HG02943 (cell line): ENCODE measurements around the gene ZFP62.
A peak's percentile ranks its signal among the peaks of the same experiment; 100 is the strongest.
"Not testable (repeated sequence)": the region's sequence is repeated elsewhere in the genome, so short reads cannot be mapped to it uniquely, and the experiment has no call there.

Experiments
- ATAC-seq: cut with Tn5 transposase; IDR thresholded peaks from one replicate; pipeline ENCODE4 v1.9.1; 2021; ENCODE audit warnings: mild to moderate bottlenecking, low read depth, moderate library complexity; ENCODE audit not compliant: unreplicated experiment

The ZFP62 gene

DNA sequence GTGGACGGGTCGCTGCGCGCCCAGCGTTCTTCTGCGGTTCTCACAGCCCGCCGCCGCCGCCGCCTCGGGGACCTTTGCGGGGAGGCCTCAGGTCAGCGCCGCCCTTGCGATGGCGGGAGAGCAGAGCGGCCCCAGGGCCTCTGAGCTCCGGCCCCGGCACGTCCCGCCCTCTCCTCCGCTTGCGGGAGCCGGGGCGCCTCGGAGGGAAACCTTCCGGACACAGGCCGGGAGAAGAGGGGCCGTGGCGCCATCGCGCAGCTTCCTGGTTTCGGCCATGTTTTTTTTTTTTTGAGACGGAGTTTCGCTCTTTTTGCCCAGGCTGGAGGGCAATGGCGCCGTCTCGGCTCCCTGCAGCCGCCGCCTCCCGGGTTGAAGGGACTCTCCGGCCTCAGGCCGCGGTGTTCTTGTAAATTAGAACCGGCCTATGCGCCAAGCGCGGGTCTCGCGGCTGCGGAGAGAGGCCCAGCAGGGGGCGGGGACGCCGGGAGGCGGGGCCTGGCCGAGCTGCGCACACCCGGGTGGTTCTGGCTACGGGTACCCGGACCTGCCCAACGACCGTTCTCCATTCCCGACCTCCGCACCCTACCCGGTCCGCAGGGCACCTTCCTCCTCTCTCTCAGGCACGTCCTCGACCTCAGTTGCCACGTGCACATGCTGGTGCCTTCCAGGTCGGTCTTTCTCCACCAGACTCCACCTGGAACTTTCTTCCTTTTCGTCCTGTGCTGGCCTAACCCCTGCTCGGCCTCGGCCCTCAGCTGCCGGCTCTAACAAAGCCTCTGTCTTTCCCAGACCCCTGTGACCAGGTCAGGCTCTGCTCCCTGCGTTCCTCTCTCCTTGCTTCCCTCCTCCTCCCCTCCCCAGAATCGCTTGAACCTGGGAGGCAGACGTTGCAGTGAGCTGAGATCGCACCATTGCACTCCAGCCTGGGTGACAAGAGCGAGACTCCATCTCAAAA lies 29.7 kb downstream of the ZFP62 start:
- peak; percentile 68 for ATAC-seq

DNA sequence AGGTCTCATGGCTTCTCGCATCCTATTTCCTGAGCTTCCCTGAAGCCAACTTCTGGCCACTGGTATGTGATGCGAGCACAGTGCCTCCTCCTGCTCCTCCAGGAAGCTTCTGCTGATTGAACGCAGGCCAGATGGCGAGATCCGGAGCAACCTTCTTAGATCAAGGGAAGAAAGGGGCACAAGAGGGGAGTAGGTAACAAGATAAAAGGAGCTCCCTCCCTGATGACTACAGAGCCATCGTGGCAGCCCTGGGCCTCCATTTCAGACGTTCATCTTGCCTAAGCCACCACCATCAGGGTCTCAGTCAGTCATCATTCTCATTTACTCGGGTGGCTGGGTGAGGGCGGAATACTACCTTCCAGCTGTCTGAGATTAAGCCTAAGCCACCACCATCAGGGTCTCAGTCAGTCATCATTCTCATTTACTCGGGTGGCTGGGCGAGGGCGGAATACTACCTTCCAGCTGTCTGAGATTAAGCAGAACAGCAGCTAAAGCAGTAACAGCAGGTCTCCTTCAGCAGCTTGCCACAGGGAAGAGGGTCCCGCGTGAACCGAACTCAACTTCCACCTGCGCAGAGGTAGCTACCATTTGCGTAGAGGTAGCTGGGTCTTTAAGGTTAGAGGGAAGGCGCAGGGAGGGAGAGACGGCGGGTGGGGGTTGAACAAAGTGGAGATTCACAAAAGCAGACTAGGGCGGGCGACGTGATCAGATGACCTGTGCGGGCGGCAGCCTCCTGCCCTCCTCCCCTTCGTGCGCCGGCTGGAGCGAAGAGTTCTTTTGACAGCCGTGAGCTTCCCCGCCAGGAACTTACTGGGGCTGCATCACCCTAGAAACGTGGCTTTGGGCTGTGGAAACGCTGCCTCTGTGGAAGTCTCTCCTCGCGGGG lies 30.6 kb downstream of the ZFP62 start:
- ATAC-seq: peak; percentile 49

DNA sequence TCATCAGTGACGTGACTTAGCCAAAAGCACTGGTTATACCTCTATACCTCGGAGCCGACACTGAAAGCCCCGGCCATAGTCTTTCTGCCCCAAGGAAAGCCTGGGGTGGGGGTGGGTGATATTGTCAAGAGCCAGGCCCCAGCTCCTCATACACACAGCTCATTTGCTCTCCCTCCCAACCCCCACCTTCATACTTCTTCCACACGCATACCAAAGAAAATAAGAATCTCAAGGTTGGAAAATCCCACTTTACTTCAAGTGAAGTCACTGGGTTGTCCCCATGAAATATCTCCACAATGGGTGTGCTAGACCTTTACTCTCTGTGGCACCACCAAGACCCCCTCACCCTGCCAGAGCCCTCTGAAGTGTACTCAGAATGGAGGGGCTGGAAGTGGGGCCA lies 31.4 kb downstream of the ZFP62 start:
- ATAC-seq: no peak

DNA sequence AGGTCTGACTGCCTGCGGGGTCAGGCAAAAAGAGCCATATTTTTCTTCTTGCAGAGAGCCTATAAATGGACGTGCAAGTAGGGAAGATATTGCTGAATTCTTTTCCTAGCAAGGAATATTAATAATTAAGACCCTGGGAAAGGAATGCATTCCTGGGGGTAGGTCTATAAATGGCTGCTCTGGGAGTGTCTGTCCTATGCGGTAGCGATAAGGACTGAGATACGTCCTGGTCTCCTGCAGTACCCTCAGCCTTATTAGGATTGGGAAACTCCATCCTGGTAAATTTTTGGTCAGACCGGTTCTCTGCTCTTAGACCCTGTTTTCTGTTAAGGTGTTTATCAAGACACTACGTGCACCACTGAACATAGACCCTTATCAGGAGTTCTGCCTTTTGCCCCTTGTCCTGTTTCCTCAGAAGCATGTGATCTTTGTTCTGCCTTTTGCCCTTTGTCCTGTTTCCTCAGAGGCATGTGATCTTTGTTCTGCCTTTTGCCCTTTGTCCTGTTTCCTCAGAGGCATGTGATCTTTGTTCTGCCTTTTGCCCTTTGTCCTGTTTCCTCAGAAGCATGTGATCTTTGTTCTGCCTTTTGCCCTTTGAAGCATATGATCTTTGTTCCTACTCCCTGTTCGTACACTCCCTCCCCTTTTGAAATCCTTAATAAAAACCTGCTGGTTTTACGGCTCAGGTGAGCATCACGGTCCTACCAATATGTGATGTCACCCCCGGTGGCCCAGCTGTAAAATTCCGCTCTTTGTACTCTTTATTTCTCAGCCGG lies 32.1 kb downstream of the ZFP62 start:
- not testable (repeated sequence) for ATAC-seq

DNA sequence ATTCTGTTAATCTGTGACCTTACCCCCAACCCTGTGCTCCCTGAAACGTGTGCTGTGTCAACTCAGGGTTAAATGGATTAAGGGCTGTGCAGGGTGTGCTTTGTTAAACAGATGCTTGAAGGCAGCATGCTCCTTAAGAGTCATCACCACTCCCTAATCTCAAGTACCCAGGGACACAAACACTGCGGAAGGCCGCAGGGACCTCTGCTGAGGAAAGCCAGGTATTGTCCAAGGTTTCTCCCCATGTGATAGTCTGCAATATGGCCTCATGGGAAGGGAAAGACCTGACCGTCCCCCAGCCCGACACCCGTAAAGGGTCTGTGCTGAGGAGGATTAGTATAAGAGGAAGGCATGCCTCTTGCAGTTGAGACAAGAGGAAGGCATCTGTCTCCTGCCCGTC lies 33.7 kb downstream of the ZFP62 start:
- not testable (repeated sequence) for ATAC-seq

DNA sequence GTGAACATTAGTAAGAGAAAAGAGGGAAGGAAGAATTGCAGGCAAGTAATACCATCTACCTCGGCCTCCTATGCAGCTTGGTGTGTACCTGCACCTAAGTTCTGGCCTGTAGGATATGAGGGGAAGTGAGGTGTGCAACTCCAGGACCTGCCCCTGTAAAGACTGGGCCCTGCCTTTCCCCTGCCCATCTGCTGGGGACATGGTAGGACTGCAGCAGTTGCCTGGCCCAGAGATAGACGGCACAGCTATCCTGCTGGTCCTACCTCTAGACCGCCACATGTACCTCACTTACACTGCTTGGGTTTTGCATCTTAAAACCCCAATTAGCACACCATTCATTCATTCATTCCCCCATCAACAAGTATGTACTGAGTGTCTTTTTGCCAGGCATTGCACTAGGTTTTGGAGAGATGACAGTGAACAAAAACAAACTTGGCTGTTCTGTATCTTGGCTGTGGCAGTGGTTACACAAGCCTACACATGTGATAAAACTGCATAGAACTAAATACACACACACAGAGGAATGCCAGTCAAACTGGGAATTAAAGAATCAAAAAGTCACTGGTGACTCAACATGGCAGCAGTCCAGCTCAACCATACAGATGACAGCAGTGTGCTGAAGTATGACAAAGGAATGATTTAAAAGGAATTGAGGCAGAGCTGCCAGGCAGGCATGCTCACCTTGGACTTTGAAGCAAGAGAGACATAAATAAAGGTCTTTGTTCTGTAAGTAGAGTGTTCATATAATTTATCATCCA lies 35.1 kb downstream of the ZFP62 start:
- no peak for ATAC-seq

DNA sequence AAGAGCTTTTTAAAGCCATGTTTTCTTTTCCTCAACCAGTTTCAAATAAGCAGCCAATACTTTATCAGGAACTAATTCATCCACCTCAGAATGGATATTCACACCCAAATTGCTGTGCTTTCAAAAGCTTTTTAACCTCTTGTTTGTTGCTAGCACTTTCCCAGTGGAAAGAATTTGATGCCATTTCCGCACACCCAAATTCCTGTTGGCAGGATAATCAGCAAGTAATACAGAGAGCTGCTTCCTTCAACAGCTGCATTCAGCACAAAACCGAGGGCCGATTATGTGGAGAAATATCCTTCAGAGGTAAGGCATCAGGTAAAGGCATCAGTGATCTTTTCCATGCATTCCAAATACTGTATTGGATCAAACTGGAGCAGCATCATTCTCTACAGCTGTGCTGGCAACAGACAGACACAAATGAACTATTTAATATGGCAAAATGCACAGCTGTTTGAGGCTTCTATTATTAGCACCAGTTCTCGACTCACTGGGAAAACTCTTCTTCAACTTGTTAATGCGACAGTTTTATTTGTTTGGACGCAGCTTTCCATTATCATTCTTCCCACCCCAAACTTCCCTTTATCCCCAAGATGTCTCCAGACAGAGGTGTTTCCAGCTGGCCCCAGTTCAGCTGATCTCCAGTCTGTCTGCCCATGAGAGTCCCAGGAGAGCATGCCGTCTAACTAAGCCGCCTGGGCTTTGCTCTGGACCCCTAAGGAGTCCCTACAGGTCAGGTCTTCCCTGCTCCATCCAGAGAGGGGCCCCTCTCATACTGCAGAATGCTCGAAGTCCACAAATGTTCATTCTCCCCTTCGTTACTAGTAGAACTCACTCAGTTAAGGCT lies 36.2 kb downstream of the ZFP62 start:
- no peak for ATAC-seq

DNA sequence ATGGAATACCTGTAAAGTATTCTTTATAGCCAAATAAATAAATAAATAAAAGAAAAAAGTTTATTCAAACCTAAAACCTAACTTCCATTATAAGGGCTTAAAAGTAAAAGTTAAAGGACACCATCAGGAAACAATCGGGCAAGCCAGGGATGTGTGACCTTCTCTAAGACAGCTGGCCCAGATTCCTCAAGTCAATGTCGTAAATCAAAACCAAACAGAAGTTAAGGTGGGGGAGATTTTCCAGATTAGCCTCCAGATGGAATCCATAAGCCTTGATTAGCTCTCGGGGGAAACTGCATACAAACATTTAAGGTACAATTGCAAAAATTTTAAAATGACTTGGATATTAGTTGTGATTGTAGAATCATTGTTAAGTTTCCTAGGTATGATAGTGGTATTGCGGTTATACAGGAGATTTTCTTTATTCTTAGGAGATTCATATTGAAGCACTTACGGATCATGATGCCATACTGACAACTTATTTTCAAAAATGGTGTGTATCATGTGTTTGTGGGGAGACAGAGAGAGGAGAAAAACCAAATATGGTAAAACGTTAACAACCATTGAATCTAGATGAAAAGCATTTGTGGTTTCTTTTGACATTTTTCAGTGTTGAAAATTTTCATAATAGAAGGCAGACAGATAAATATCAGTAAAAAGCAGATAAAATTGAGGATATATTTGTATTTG lies 37.0 kb downstream of the ZFP62 start:
- ATAC-seq: no peak

DNA sequence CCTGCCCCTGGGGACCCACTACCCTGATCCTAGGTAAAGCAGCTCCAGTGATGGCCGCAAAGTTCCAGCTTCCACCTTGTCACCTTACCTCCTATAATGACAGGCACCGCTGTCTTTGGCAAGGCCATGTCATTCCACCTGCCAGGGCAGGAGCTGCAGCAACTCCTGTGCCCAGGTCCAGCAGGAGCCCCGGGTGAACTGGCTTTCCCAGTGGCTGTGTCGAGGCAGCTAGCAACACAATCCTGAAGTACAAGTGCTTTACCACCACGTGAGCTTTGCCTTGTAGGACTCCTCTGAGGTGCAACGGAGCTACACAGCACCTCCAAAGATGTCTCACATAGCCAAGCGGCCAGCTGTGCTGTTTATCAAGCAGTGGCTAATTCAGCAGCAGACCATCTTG lies 37.7 kb downstream of the ZFP62 start:
- ATAC-seq: no peak

DNA sequence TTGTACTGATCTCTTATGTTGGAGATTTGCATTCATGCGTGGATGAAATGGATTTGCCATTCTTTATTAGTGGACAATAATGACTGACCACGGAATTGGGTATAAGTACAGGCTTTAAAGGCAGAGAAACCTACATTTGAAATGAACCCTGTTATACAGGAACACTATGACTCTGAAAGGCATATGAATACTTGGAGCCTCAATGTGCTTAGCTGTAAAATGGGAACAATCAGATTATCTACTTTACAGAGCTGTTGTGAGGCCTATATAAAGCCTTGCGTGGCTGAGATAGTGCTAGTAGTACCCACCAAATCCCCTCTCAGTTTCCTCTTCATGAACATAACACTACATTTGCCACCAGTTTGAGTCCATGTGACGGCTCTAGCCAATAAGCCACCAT lies 39.5 kb downstream of the ZFP62 start:
- ATAC-seq: no peak

DNA sequence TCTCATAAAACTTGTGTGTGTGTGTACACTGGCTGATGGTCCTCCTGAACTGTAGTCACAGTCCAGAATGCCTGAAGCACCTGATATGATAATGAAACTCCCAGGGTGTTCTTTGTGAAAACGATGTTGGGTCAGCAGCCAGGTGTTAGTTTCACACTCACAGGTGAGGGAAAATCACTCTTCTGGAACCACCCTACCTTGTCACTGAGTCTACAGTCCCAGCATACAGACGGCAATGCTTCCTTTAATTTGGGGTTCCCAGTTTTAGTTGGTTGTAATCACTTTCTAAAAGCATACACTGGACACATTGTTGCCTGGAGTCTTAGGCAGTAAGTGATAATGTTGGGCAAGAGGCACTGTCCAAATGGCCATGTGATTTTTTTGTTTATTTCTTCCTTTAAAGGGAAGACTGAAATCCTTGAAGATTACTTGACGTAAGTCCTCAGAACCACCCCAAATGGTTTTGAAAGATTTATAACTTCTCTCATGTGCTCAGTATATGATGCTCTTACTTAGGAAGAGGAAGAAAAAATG lies 40.2 kb downstream of the ZFP62 start:
- no peak for ATAC-seq

DNA sequence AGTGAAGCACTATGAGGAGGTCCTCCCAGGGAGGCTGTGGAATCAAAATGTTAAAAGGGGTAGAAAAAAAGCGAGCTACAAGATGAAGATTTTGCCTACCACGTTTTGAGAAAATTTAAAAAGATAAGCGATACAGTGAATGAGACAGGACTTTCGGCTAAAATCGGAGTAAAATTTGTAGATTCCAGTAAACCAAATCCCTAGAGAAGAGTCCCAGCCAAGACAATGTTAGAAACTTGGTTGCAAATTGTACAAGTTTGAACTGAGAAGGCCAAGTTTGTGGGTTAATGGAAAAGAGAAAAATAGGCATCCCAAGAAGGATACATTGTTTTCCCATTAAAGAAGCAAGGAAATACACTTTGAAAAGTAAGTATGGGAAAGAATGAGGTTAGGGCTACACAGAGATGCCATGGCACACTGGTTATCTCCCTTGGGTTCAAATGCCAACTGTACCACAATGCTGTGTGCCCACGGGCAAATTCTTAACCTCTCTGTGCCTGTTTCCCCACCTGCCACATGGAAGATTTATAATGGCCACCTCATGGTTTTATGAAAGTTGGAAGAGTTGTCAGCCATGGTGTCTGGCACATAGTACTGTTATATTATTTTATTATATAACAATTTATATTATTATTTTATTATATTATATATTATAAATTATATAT lies 42.3 kb downstream of the ZFP62 start:
- no peak for ATAC-seq

DNA sequence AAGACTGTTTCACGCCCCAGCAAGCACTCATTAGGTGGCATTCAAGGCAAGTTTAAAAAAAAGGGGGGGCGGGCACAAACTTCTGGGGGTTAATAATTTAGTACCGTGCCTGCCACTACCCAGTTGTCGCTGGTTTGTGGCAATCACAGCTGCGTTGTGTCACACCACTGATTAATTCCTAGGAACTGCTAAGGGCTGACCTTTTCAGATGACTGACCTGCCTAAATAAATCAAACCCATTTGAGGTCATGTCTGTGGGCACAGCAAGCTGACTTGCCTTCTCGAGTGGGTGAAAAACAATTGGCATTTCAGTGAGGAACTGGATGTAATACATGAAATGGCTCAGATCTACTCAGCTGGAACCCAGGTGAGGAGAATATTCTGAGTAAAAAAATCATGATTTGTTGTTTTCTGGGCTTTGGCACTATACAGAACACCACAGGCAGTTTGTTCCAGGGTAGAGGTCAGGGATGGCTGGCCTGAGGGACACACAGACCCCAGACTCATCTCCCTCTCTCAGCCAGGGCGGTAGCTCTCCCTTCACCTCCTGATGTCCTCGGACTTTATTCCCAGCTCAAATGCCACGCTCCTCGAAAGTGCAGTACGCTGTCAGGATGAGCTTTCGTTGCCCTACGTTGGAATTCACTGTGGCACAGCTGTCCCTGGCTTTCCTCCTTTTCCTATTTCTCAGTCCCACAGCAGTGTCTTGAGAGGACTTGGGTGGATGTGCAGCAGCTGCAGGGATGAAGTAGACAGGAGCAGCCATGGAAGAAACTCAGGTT lies 43.0 kb downstream of the ZFP62 start:
- no peak for ATAC-seq

DNA sequence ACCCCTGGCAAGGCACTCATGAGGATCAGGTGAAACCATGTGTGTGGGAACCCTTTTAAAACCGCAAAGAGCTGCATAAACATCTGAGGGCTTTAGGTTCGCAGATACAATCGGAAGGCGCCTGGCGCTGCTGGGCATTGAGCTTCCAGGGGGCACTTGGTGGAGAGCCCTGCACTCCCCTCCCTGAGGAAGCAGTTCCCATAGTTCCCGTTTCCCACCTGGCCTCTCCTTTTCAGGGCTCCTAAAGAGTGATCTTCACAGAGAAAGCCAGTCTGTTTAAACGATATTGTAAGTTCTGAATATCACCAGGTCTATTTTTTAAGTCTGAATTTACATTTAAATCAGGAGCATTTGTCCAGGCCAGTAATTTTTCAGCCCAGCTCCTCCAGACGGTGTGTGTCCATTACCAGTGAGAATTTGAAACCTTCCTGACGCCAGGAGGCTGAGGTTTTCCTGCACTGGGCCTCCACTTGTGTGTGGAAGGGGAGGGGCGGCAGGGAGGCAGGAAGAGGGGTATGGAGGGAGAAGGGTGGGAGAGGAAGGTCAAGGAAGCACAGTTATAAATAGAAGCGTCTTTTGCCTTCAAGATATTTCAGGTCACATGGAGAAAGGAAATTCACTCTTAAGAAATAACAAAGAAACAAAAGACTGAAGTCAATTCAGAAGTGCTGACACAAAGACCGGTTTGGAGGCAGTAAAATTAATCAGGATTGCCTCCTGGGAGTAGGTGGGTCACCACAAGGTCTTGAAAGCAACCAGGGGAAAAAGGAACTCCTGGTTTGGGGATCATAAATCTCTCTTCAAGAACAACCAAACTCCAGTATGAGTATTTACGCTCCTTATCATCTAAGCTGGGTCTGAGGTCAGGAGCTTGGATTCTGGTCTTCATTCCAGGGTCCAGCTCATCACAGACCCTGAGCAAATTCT lies 44.2 kb downstream of the ZFP62 start:
- no peak for ATAC-seq

DNA sequence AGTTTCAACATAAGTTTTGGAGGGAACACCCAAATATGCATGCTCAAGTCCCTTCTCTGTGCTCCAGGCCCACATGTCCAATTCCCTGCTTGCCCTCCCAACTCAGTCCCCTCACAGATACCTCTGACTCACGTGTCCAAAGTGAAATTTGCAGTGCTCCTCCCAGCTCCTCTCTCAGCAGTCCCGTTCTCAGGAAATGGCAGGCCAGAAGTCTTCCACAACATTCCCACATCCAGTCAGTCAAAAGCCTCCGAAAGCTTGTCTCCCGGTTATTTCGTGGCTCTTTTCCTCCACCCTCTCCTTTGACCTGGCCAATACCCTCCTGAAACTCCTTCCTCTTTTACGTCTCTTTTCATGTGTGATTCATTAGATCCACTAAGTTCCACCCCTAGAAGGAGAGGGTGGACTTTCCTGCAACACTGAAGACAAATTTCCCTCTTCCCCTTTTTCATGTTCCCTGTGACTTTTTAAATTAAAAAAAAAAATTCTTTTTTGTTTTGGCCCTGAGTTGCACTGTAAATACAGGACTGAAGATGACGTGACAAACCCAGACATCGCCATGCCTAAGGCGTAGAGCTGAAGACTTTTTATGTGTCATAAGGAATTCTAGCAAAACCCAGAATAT lies 45.7 kb downstream of the ZFP62 start:
- no peak for ATAC-seq
